Stomach (tissue), 4 donors: ENCODE data around the gene LAIR1.

Experiments used
- CTCF ChIP-seq, 7 experiments: fragments of 450-650 bp in 4 of 7; fragments of 200-600 bp in 3 of 7; sonication (generic) in 3 of 7; IDR thresholded peaks; one replicate each; pipeline ENCODE4 v1.5.1; 2016 to 2019; ENCODE audit warnings: antibody characterized with exemption in 7 of 7, control low read depth in 2 of 7, mild to moderate bottlenecking in 1 of 7
- EP300 ChIP-seq: sonication (generic); formaldehyde crosslinking; IDR thresholded peaks from one replicate; pipeline ENCODE4 v1.6.1; 2017; ENCODE audit warnings: antibody characterized with exemption
- POLR2A ChIP-seq, 4 donors: fragments of 450-650 bp; IDR thresholded peaks; one replicate each; pipeline ENCODE4 v1.6.1; 2016; ENCODE audit warnings: antibody characterized with exemption in 4 of 4, control low read depth in 2 of 4, mild to moderate bottlenecking in 1 of 4, moderate library complexity in 1 of 4
- POLR2AphosphoS5 ChIP-seq, 3 donors: sonication (generic); formaldehyde crosslinking; IDR thresholded peaks; one replicate each; pipeline ENCODE4 v1.6.1; 2016; ENCODE audit warnings: antibody characterized with exemption in 3 of 3

DNA sequence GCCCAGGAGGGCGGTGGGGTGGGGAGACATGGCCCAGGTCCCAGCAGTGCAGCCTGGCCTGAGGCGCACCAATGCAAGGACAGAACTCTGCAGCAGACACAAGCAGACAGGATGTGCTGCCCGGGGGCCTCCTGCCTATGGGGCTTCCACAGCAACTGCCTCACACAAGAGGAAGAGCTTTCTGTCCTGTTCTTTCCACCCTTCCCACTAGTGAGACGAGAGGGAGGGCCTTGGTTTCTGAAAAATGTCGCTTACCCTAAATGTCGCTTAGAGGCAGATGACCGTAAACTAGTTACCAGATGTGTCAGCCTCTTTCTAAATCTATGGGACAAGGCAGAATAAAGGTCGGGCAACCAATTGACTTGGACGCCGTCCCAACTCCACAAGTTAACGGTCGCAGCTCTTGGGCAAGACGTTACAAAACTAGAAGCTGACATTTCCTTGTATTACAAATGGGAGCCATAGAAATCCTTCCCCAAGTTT, at the start of gene LAIR1:
- TF ChIP-seq CTCF (IDR thresholded peaks at IDR 0.05) (no peak), POLR2AphosphoS5 (IDR thresholded peaks at IDR 0.05) (peak in 1 of 3 donors; percentile 20), POLR2A (IDR thresholded peaks at IDR 0.05) (no peak), EP300 (no peak)
